Suprapubic skin (tissue), 3 donors: ENCODE results near the gene GALR3.

ENCODE experiments used
- POLR2A ChIP-seq, 2 donors: fragments of 450-650 bp; IDR thresholded peaks; one replicate each; pipeline ENCODE4 v1.6.1; 2017; ENCODE audit warnings: antibody characterized with exemption in 2 of 2, mild to moderate bottlenecking in 2 of 2, moderate library complexity in 2 of 2
- TF ChIP-seq, protein P1 (sequence below), 2 donors: fragments of 200-600 bp in 1 of 2; fragments of 450-650 bp in 1 of 2; sonication (generic) in 1 of 2; IDR thresholded peaks; one replicate each; pipeline ENCODE4 v1.5.1; 2016 to 2019; ENCODE audit warnings: antibody characterized with exemption in 2 of 2, mild to moderate bottlenecking in 1 of 2, moderate library complexity in 1 of 2

DNA sequence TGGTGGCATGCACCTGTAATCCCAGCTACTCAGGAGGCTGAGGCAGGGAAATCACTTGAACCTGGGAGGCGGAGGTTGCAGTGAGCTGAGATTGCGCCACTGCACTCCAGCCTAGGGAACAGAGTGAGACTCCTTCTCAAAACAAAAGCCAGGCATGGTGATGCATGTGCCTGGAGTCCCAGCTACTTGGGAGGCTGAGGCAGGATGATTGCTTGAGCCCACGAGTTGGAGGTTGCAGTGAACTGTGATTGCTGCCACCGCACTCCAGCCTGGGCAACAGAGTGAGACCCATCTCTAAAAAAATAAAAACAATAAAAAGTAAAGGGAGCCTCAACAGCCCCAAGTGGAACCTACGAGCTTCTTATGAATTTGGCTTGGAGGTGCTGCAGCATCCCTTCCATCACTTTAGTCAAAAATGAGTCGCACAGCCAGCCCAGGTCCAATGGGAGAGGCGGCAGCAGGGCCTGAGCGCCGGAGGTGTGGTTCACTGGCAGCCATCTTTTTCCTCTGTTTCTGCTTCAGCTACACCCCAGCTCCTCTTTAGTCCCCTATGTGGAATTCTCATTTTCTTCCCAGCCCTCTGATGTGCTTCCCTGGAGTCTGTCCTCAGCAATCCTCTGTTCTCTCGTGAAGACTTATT lies 44.7 kb upstream of the GALR3 start:
- no peak for TF ChIP-seq POLR2A (IDR thresholded peaks at IDR 0.05)
- TF ChIP-seq, protein P1, sequence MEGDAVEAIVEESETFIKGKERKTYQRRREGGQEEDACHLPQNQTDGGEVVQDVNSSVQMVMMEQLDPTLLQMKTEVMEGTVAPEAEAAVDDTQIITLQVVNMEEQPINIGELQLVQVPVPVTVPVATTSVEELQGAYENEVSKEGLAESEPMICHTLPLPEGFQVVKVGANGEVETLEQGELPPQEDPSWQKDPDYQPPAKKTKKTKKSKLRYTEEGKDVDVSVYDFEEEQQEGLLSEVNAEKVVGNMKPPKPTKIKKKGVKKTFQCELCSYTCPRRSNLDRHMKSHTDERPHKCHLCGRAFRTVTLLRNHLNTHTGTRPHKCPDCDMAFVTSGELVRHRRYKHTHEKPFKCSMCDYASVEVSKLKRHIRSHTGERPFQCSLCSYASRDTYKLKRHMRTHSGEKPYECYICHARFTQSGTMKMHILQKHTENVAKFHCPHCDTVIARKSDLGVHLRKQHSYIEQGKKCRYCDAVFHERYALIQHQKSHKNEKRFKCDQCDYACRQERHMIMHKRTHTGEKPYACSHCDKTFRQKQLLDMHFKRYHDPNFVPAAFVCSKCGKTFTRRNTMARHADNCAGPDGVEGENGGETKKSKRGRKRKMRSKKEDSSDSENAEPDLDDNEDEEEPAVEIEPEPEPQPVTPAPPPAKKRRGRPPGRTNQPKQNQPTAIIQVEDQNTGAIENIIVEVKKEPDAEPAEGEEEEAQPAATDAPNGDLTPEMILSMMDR (IDR thresholded peaks at IDR 0.05), result no peak
